Osteocyte (in vitro differentiated cells): Measurements from ENCODE around the gene MFN2. TPM values are rescaled to one million over a fixed set of nuclear protein-coding genes. Genes with fewer than 3 reads are reported as not detected.

Experiments
- microRNA-seq: library from miRNA; unstranded; fragments of <30 nt; microRNA quantifications from one replicate; pipeline ENCODE4 v1.1.0, GENCODE V29; 2020; ENCODE audit not compliant: unreplicated experiment
- total RNA-seq: library from RNA; stranded (reverse); gene quantifications from 2 replicates; pipeline ENCODE4 v1.2.1, GENCODE V29; 2021

Gene MFN2
- total RNA-seq, 1 donor from 2014 or later: 69.2 TPM

Small RNA genes lying within 50 kb of the gene (microRNA-seq; reads per million reads assigned to microRNA genes)
- gene MIR6729: not detected

Other genes with a start within 250 kb of the MFN2 start
- gene AGTRAP, start 244.3 kb upstream of the MFN2 start, total RNA-seq: 25.4 and 30.4 TPM in 2 replicates
- gene C1orf167, start 218.3 kb upstream of the MFN2 start, total RNA-seq: not detected in 2 replicates
- 30.5 and 33.2 TPM in 2 replicates for gene MTHFR, start 174.5 kb upstream of the MFN2 start, total RNA-seq
- 27.8 and 30.4 TPM in 2 replicates for gene CLCN6, start 174.3 kb upstream of the MFN2 start, total RNA-seq
- gene NPPA, start 132.7 kb upstream of the MFN2 start, total RNA-seq: not detected in 2 replicates
- gene NPPB, start 121.5 kb upstream of the MFN2 start, total RNA-seq: not detected in 2 replicates
- 45.1 and 46.9 TPM in 2 replicates for gene KIAA2013, start 54.0 kb upstream of the MFN2 start, total RNA-seq
- 204 and 217 TPM in 2 replicates for gene PLOD1, start 45.7 kb upstream of the MFN2 start, total RNA-seq
- gene MIIP, start 39.1 kb downstream of the MFN2 start, total RNA-seq: 19.8 and 24.0 TPM in 2 replicates
- not detected in 2 replicates for gene TNFRSF8, start 82.9 kb downstream of the MFN2 start, total RNA-seq
- 3.7 and 7.4 TPM in 2 replicates for gene TNFRSF1B, start 186.5 kb downstream of the MFN2 start, total RNA-seq
- gene VPS13D, start 249.6 kb downstream of the MFN2 start, total RNA-seq: 41.1 and 45.3 TPM in 2 replicates